IPS DF 6.9 (cell line): Measurements from ENCODE around the gene CEP104.

ENCODE experiments used
- DNase-seq: peaks from one replicate; pipeline ENCODE4 v3.0.0-alpha.2; 2013; ENCODE audit warnings: low read depth, low spot score
- H3K27ac ChIP-seq: one replicate; pipeline ENCODE4 v1.5.1; 2013; ENCODE audit warnings: low read length, control low read depth
- H3K27me3 ChIP-seq: 2 replicates; pipeline ENCODE4 v1.6.1; 2013; ENCODE audit warnings: mild to moderate bottlenecking, low read length; ENCODE audit not compliant: control insufficient read depth, insufficient read depth
- H3K36me3 ChIP-seq: 2 replicates; pipeline ENCODE4 v1.6.1; 2013; ENCODE audit warnings: low read length; ENCODE audit not compliant: control insufficient read depth, insufficient read depth
- H3K4me1 ChIP-seq: 2 replicates; pipeline ENCODE4 v1.6.1; 2013; ENCODE audit warnings: low read length; ENCODE audit not compliant: control insufficient read depth, insufficient read depth
- H3K4me3 ChIP-seq: 2 replicates; pipeline ENCODE4 v1.5.1; 2013; ENCODE audit warnings: mild to moderate bottlenecking, low read length
- H3K9me3 ChIP-seq: 2 replicates; pipeline ENCODE4 v1.6.1; 2013; ENCODE audit warnings: low read length, inconsistent platforms; ENCODE audit not compliant: control insufficient read depth, insufficient read depth
- WGBS: extraction: QIAGEN DNeasy Blood & Tissue Kit; methylation state at CpG from one replicate; pipeline ENCODE4 v1.1.7; 2013; ENCODE audit warnings: mixed read lengths, missing lambda C conversion rate; ENCODE audit not compliant: insufficient read length, insufficient coverage; 5-methylcytosine and 5-hydroxymethylcytosine counted together

The CEP104 gene

DNA sequence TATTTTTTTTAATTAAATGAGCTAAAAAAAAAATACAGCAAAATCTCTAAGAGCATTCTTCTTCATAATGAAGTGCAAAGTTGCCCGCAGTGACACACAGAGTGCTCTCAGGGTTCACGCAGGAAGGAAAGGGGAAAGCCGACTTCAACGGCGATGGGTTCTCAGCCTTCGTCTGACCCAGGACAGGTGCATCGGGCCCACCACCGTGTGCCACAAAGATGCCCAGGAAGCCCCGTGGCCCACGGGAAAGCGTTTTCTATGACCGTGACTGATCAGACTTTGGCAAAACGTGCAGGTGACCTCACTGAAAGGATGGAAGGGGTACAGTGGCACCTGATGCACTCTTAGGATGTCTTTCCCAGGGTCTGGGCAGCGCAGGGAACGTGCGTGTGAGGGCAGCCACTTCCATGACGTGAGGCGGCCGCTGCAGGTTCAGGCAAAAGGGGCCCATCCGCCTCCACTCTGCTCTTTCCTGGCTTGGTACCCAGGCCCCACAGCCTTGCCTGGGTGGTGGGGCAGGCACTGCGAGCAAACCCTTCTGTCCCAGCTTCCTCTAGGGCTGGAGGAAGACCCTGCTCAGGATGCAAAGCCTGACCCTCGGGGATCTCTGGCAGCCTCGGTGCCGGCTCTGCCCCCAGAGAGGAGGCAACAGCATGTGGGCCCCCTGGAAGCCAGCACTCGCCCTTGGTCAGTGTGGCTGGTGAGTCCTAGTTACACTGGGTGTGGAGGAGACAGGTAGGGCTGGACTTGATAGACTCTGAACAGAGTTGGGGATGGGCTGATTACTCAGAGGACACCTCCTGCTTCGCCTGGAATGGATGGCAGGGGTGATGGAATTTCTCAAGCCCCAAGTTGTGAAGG lies 69.0 kb downstream of the CEP104 start:
- WGBS, result no CpG with 5 or more reads among the region's 26 CpGs
- Histone ChIP-seq H3K4me1 (peaks cover 6% of the 10 kb centered on the region), H3K4me3 (no peak overlapping the region), H3K27ac (no peak overlapping the region), H3K36me3 (peaks cover 20% of the 10 kb centered on the region), H3K27me3 (no peaks in the 10 kb centered on the region), H3K9me3 (no peaks in the 10 kb centered on the region)
- no peak for DNase-seq

DNA sequence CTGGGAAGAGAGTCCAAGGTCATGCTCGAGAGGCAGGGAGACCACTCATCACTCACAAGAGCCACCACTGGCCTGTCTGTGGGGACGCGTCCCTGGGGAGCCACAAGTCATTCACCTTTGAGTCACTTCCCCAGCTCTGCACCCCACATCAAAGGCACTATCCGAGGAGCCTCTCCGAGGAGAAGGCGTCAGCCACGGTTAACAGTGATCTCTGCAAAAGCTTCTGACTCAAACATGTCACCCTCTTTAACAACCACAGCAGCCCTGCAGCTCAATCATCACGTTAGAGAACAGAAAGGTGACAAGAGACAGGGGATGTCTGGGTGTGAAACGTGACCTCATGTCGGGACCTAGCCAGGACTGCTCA lies 69.7 kb downstream of the CEP104 start:
- peaks cover 26% of the 10 kb centered on the region for H3K36me3 ChIP-seq
- WGBS, result no CpG with 5 or more reads among the region's 10 CpGs

DNA sequence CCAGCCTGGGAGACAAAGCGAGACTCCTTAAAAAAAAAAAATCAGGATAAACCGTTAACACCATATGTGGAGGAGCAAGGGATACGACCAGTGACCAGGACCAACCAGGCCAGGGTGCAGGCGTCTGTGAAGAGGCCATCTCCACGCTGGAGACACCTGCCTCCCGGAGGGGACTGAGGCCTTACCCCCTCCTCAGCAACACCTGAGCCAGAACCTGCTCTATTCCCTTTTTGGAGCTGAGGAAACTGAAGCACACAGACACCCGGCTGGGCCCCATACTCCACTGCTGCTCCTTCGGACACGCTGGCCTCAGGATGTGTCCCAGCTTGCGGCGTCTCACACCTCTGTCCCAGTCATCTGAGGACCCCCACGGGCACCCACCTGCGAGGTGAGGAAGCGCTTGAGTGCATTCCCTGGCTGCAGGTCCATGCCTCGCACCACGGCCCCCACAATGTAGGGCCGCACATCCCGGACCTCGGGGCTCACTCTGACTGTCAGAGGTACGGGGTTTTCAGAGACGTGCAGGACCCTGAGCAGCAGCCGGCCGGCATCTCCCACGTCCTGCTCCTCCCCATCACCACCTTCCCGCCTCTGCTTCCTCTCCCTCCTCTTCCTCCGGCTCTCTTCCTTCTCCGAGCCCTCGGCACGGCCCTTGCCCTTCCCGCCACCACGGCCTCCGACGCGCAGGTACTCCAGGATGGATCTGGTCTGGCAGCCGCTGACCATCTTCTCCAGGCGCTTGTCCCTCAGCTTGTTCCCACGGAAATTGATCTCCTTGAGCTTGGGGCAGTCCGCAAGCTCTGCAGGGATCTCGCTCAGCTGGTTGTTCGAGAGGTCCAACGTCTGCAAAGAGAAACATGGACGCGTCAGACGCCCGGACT lies 70.3 kb downstream of the CEP104 start:
- no CpG with 5 or more reads among the region's 45 CpGs for WGBS
- no peak for DNase-seq
- H3K36me3 ChIP-seq, result peaks cover 29% of the 10 kb centered on the region
- H3K9me3 ChIP-seq, result no peaks in the 10 kb centered on the region
- H3K27me3 ChIP-seq, result no peaks in the 10 kb centered on the region
- no peak overlapping the region for H3K4me3 ChIP-seq
- H3K27ac ChIP-seq, result no peak overlapping the region
- peaks cover 3% of the 10 kb centered on the region; the same call in 1 of the 2 replicates for H3K4me1 ChIP-seq

More for the DNA sequence above, 69.7 kb downstream of the CEP104 start:
- H3K9me3 ChIP-seq, result no peaks in the 10 kb centered on the region
- H3K4me3 ChIP-seq, result no peak overlapping the region
- peaks cover 3% of the 10 kb centered on the region; the same call in 1 of the 2 replicates for H3K4me1 ChIP-seq
- no peak overlapping the region for H3K27ac ChIP-seq
- H3K27me3 ChIP-seq, result no peaks in the 10 kb centered on the region
- DNase-seq, result no peak

DNA sequence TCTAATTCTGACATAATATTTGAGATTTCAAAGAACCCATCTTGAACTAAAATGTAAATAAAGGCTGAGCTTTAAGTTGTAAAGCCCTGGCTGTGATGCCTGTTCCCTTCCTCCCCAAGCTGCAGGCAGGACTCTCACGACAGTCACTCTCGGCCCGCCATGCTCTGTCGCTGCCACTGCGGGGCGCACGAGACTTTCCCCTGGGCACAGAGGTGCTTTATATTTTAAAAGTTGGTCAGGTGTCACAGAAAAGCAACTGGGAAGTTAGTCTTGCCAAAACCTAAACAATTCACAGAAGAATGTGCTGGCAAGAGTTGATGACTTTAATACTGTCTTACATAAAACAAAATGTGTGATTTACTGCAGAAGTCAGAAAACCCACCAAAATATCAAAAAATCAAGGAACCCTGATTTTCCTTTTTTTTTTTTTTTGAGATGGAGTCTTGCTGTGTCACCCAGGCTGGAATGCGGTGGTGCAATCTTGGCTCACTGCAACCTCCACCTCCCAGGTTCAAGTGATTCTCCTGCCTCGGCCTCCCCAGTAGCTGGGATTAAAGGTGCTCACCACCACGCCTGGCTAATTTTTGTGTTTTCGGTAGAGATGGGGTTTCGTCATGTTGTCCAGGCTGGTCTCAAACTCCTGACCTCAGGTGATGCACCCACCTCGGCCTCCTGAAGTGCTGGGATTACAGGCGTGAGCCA lies 71.4 kb downstream of the CEP104 start:
- Histone ChIP-seq H3K27me3 (no peaks in the 10 kb centered on the region), H3K4me1 (peaks cover 3% of the 10 kb centered on the region; the same call in 1 of the 2 replicates), H3K4me3 (no peak overlapping the region), H3K36me3 (peaks cover 37% of the 10 kb centered on the region), H3K27ac (no peak overlapping the region), H3K9me3 (no peaks in the 10 kb centered on the region)
- DNase-seq, result no peak
- WGBS, result no CpG with 5 or more reads among the region's 14 CpGs

DNA sequence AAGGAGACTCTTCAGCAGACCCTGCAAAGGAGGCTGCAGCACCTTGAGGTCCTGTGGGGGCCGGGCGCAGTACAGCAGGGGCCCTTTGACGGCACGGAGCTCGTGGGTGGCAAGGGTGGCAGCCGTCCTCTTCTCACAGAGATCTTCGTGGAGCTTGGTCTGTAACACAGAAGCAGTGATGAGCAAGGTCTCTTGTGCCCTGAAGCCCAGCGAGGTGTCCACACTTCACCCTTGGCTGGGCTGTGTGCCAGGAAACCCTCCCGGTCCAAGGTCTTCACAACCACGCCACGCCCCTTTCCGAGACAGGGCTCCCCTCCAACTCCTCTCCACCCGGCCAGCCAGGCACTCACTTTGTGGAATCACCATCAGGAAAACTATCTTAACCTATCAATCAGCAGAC lies 72.0 kb downstream of the CEP104 start:
- no peak overlapping the region for H3K4me3 ChIP-seq
- peaks cover 42% of the 10 kb centered on the region for H3K36me3 ChIP-seq
- no peaks in the 10 kb centered on the region for H3K27me3 ChIP-seq
- H3K9me3 ChIP-seq, result no peaks in the 10 kb centered on the region
- peaks cover 3% of the 10 kb centered on the region; the same call in 1 of the 2 replicates for H3K4me1 ChIP-seq
- WGBS, result no CpG with 5 or more reads among the region's 13 CpGs
- DNase-seq, result no peak
- H3K27ac ChIP-seq, result no peak overlapping the region

DNA sequence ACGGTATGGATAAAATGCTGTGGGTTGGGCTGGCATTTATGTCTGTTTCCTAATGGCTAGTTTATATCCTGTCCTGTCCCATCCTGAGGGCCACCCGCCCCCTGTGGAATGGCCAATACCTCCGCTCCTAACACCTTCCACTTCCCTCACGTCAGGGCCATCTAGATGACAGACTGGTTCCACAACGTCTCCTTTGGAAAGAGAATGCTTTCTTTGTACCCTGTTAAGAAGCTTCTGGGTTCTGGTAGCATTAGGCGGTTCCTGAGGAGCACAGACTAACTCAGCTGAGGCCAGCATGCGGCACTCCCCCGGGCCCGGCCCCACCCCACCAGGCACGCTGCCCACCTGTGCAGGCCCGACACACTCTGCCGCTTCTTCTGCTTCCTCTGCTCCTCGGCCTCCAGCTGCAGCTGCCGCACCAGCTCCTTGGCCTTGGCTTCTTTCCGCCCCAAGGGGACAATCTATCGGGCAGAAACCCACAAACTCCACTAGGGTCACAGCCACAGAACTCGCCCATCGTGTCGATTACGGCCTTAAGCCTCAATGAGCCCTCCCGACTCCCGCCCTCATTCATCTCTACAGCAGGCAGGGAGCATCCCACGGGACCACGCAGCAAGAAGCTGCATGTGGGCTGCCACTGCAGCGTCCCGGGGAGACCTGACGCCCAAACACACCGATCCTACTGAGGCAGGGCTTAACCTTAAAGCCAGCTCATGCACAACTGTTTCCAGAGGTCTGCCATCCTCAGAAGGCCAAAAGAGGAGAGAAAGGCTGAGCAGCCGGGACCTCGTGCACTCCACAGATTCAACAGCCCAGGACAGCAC lies 73.1 kb downstream of the CEP104 start:
- no peaks in the 10 kb centered on the region for H3K27me3 ChIP-seq
- H3K4me1 ChIP-seq, result no peaks in the 10 kb centered on the region
- H3K9me3 ChIP-seq, result no peaks in the 10 kb centered on the region
- no peak for DNase-seq
- no CpG with 5 or more reads among the region's 30 CpGs for WGBS
- no peak overlapping the region for H3K4me3 ChIP-seq
- H3K36me3 ChIP-seq, result peaks cover 47% of the 10 kb centered on the region
- H3K27ac ChIP-seq, result no peak overlapping the region

DNA sequence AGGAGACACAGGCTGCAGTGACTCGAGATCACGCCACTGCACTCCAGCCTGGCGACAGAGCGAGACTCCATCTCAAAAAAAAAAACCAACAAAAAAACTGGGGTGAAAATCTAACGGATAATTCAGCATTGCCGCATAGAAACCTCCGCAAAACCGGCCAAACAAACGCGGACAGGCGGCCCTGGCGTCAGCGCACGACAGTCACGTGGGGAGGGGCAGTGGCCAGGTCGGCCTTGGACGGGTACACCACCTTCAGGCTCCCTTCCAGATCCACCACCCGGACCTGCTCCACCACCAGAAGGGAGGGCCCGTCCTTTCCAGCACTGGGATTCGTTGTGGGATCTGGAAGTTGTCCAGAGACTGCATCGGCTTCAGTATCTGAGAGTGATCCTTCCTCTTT lies 76.1 kb downstream of the CEP104 start:
- Histone ChIP-seq H3K27me3 (no peaks in the 10 kb centered on the region), H3K36me3 (peaks cover 39% of the 10 kb centered on the region), H3K9me3 (no peaks in the 10 kb centered on the region), H3K27ac (no peak overlapping the region), H3K4me3 (no peak overlapping the region), H3K4me1 (peaks cover 2% of the 10 kb centered on the region; the same call in 1 of the 2 replicates)
- no CpG with 5 or more reads among the region's 21 CpGs for WGBS
- no peak for DNase-seq

DNA sequence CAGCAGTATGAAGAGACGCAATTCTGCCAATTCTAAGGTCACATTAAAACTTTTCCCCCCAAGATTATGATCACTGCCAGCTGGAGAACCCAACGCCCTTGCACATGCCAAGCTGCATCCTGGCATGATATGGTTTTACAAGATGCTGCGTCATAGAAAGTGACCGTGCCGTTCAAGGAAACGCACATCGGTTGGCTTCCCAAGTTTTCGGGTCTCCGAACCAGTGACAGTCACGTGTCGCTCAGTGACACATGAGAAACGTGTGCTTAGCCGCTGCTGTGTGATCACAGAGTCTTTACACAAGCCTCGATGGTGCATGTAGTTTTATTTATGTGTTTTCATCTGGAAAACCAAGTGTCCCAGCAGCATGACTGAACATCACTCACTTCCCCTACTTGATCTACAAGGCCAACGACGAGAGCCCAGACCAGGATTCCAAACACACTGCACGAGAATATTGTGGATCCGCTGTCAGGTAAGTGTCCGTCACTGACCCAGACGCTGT lies 77.0 kb downstream of the CEP104 start:
- H3K36me3 ChIP-seq, result peaks cover 37% of the 10 kb centered on the region
- WGBS, result no CpG with 5 or more reads among the region's 20 CpGs
- no peak overlapping the region for H3K4me3 ChIP-seq
- H3K27me3 ChIP-seq, result no peaks in the 10 kb centered on the region
- H3K9me3 ChIP-seq, result no peaks in the 10 kb centered on the region
- no peak for DNase-seq
- H3K27ac ChIP-seq, result no peak overlapping the region
- H3K4me1 ChIP-seq, result peaks cover 9% of the 10 kb centered on the region

DNA sequence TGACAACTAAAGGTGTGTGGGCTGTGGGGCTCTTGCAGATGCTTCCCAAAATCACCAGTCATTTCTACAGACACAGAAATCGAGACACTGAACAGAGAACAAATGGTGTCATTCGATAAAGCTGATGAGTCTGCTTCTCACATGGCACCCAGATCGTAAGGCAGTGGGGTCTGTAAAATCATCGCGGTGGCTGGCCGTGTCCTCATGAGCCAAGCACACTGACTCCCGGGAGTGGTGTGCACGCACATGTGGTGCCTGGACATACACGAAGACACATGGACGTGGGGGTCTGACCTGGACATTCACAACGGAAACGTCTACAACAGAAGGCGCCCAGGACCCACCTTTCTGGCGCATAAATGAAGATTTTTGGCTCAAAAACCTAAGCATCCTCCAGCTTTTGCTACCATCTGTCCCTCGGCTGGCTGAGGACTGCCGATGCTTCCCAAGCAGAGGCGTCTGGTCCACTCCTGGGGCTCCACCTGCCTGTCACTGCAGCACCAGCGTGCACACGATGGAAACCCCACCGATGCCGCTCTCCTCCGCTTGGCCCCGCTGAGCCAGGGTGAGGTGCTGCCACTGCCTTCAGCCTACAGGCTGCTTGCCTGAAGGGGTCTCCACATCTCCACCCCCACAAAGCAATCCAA lies 77.6 kb downstream of the CEP104 start:
- Histone ChIP-seq H3K9me3 (no peaks in the 10 kb centered on the region), H3K36me3 (peaks cover 33% of the 10 kb centered on the region), H3K4me3 (no peak overlapping the region), H3K27me3 (no peaks in the 10 kb centered on the region), H3K27ac (no peak overlapping the region), H3K4me1 (peaks cover 9% of the 10 kb centered on the region)
- WGBS, result no CpG with 5 or more reads among the region's 23 CpGs
- DNase-seq, result no peak
